ENCODE results near the gene BPIFB4.

Gene BPIFB4

DNA sequence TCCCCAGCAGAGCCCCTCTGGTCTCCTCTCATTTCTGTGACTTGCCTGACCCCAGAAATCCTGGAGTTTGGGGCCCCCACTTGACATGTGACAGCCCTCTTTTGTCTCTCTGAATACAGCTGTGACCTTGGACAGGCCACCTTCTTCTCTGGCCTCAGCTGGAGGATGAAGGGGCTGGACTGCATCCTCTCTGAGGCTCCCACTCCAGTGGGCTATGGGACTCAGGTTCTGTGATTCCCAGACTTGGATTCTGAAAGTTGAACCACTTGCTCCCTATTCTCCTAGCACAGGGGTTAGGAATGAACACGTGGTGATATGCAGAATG lies 16.7 kb upstream of the BPIFB4 start:
- Histone ChIP-seq H3K4me1 (no peaks in the 10 kb centered on the region), H3K4me3 (ENCODE audit: low read depth, low read length) (no peak overlapping the region), H3K36me3 (no peaks in the 10 kb centered on the region), H3K9me3 (no peaks in the 10 kb centered on the region), H3K27me3 (no peaks in the 10 kb centered on the region)
- no peak for DNase-seq
- TF ChIP-seq, protein P1, sequence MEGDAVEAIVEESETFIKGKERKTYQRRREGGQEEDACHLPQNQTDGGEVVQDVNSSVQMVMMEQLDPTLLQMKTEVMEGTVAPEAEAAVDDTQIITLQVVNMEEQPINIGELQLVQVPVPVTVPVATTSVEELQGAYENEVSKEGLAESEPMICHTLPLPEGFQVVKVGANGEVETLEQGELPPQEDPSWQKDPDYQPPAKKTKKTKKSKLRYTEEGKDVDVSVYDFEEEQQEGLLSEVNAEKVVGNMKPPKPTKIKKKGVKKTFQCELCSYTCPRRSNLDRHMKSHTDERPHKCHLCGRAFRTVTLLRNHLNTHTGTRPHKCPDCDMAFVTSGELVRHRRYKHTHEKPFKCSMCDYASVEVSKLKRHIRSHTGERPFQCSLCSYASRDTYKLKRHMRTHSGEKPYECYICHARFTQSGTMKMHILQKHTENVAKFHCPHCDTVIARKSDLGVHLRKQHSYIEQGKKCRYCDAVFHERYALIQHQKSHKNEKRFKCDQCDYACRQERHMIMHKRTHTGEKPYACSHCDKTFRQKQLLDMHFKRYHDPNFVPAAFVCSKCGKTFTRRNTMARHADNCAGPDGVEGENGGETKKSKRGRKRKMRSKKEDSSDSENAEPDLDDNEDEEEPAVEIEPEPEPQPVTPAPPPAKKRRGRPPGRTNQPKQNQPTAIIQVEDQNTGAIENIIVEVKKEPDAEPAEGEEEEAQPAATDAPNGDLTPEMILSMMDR (IDR thresholded peaks at IDR 0.05; ENCODE audit: low read depth, low read length) = no peak

DNA sequence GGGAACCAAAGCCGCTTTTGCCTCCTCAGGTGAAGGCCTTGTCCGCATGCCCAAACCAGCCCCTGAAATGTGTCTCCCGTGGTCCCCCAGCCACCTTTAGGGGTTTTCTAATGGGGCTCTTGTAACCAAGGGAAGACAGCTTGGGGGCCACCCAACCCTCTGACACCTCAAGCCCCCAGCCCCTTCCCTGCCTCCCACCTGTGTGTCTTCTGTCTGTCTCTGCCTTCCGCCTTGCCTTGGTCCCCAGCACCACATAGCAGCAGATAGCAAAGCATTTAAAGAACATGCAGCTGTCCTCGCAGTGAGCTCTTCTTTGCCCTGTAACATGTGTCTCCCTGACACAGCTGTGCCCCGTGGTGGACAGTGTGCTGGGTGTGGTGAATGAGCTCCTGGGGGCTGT lies 16.2 kb upstream of the BPIFB4 start:
- Histone ChIP-seq H3K36me3 (no peaks in the 10 kb centered on the region), H3K4me3 (ENCODE audit: low read depth, low read length) (no peak overlapping the region), H3K27me3 (no peaks in the 10 kb centered on the region), H3K4me1 (no peaks in the 10 kb centered on the region), H3K9me3 (no peaks in the 10 kb centered on the region)
- TF ChIP-seq, protein P1 (IDR thresholded peaks at IDR 0.05; ENCODE audit: low read depth, low read length) = no peak
- no peak for DNase-seq

DNA sequence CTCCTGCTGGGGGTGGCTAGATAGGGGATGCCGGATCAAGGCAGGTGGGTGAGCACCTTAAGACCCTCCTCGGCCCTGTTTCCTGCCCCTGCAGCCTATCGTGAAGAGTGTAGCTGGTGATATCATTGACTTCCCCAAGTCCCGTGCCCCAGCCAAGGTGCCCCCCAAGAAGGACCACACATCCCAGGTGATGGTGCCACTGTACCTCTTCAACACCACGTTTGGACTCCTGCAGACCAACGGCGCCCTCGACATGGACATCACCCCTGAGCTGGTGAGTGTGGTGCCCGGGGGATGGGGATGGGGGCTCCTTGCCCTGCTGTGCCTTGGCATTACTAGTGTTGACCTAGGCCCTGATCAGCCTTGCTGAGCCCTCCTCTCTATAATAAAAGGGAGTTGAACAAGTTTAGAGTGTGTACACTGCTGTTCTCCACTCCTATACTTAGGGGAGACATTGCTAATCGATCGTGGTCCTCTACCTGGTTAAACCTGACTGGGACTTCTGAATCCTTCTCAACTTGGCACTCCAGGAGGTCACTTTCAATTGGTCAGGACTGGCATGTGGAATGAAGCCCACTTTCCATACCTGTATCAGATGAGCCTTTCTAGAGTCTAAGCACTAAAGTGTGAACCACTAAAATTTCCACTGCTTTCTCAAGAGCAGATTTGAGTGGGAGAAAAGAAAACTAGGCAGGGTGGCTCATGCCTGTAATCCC lies 14.7 kb upstream of the BPIFB4 start:
- H3K27me3 ChIP-seq = no peaks in the 10 kb centered on the region
- H3K36me3 ChIP-seq = no peaks in the 10 kb centered on the region
- H3K4me1 ChIP-seq = no peaks in the 10 kb centered on the region
- H3K4me3 ChIP-seq (ENCODE audit: low read depth, low read length) = no peak overlapping the region
- H3K9me3 ChIP-seq = no peaks in the 10 kb centered on the region
- no peak for DNase-seq
- TF ChIP-seq, protein P1 (IDR thresholded peaks at IDR 0.05; ENCODE audit: low read depth, low read length) = no peak

DNA sequence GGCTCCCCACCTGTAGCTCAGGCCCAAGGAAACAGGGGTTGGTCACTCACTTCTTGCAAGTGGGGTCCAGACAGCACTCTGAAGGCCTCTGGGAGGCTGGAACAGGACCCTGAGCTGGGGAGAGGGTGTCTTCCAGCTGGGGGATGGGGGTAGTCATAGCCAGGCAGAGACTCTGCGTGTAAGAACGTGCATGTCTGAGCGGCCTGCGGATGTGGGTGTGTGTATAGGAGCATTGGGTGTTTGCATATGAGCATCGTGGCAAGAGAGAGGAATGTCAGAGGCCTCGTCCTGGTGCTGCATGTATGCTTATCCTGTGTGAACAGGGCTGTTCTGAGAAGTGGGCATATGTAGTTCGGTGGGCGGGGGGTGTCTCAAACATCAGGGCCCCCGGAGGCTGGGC lies 13.7 kb upstream of the BPIFB4 start:
- no peaks in the 10 kb centered on the region for H3K9me3 ChIP-seq

DNA sequence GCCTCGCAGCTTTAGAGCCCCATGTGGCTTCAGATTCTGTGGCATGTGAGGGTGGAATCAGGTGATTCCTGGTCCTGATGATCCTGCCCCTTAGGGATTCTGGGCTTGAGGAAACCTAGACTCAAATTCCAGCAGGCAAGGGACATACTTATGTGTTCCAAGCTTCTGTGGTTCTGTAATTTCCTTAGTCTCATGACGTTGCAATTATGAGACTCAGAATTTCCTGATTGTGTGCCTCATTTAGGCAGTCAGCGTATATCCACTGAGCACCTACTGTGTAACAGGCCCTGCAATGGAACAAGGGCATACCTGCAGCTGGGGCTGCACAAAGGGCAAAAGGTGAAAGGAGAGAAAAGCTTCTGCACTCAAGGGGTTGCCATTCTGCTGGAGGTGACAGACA lies 11.6 kb upstream of the BPIFB4 start:
- H3K27me3 ChIP-seq = no peaks in the 10 kb centered on the region
- H3K9me3 ChIP-seq = no peaks in the 10 kb centered on the region
- no peak overlapping the region for H3K4me3 ChIP-seq (ENCODE audit: low read depth, low read length)
- DNase-seq = no peak
- TF ChIP-seq, protein P1 (IDR thresholded peaks at IDR 0.05; ENCODE audit: low read depth, low read length) = no peak
- no peaks in the 10 kb centered on the region for H3K4me1 ChIP-seq
- no peaks in the 10 kb centered on the region for H3K36me3 ChIP-seq

More for the DNA sequence above, 13.7 kb upstream of the BPIFB4 start:
- H3K4me1 ChIP-seq = no peaks in the 10 kb centered on the region
- H3K36me3 ChIP-seq = no peaks in the 10 kb centered on the region
- TF ChIP-seq, protein P1 (IDR thresholded peaks at IDR 0.05; ENCODE audit: low read depth, low read length) = no peak
- no peaks in the 10 kb centered on the region for H3K27me3 ChIP-seq
- no peak overlapping the region for H3K4me3 ChIP-seq (ENCODE audit: low read depth, low read length)
- no peak for DNase-seq

DNA sequence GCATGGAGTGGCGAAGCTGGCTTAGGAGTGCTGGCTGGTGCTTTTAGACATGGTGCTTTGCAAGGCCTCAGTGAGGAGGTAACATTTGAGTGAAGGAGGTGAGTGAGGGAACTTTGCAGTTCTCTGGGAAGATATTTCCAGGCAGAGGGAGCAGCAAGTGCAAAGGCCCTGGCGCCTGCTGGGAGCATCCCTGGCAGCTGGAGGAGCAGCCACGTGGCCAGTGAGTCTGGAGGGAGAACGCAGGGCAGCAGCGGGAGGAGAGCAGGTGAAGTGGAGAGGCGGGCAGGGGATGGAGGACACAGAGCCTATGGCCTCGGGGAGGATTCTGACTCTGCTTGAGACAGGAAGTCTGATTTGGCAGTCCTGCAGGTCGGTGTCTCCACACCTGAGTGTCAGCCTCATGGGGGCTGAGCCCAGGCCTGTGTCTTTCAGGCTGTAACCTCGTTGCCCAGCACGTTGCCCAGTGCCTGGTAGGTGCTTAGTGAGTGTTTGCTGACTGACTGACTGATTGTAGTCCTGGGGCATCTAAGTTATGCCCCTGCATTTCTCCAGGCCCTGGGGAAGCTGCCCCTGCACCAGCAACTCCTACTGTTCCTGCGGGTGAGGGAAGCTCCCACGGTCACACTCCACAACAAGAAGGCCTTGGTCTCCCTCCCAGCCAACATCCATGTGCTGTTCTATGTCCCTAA lies 11.0 kb upstream of the BPIFB4 start:
- Histone ChIP-seq H3K9me3 (no peaks in the 10 kb centered on the region), H3K4me1 (no peaks in the 10 kb centered on the region), H3K4me3 (ENCODE audit: low read depth, low read length) (no peak overlapping the region), H3K27me3 (no peaks in the 10 kb centered on the region), H3K36me3 (no peaks in the 10 kb centered on the region)
- TF ChIP-seq, protein P1 (IDR thresholded peaks at IDR 0.05; ENCODE audit: low read depth, low read length) = no peak
- DNase-seq = no peak
